Measurements from ENCODE around the gene UBE2U. TPM values are rescaled to one million over a fixed set of nuclear protein-coding genes. Genes with fewer than 3 reads are reported as not detected.
A peak's percentile ranks its signal among the peaks of the same experiment; 100 is the strongest.

The UBE2U gene
- total and polyA plus RNA-seq, 2 experiments from 2014 or later, result not detected

- Histone ChIP-seq H2AFZ (no peak overlapping the region), H3F3A (ENCODE audit: insufficient read depth) (peaks cover 4% of the 10 kb centered on the region; the same call in 1 of the 2 replicates), H3K9me2 (ENCODE audit: insufficient read depth) (no peaks in the 10 kb centered on the region), H3K79me2 (ENCODE audit: insufficient read depth) (no peaks in the 10 kb centered on the region), H3K36me3 (ENCODE audit: low read depth) (no peaks in the 10 kb centered on the region), H4K20me1 (ENCODE audit: insufficient read depth) (no peaks in the 10 kb centered on the region), H3K27ac (no peak overlapping the region), H3K4me2 (ENCODE audit: unreplicated experiment) (no peak overlapping the region), H3K4me1 (ENCODE audit: insufficient read depth) (peaks cover 19% of the 10 kb centered on the region), H3K9me3 (ENCODE audit: low read depth) (no peaks in the 10 kb centered on the region), H3K27me3 (replicated peaks; ENCODE audit: insufficient read depth) (no peaks in the 10 kb centered on the region), H3K9ac (no peak overlapping the region), H3K4me3 (no peak overlapping the region)
- DNase-seq, result peak; percentile 44
- in situ Hi-C loops (cut with MboI), result loop anchor here (10.0 to 25.0 kb wide), 3 partner anchors 465 to 628 kb away; partner anchors contain the start of gene ROR1
- TF ChIP-seq EZH2phosphoT487 (IDR thresholded peaks at IDR 0.05; ENCODE audit: insufficient read depth, low read depth) (no peak), EZH2 (IDR thresholded peaks at IDR 0.05; ENCODE audit: insufficient read depth, poor library complexity, severe bottlenecking) (no peak)
These were observed 36.8 kb downstream of the UBE2U start for GRCh38 chr1:64240206-64240605.

GRCh38 chr1:64241069-64241468 lies 37.6 kb downstream of the UBE2U start:
- H3K9me3 ChIP-seq (ENCODE audit: low read depth), result no peaks in the 10 kb centered on the region
- no peak overlapping the region for H2AFZ ChIP-seq
- no peaks in the 10 kb centered on the region for H4K20me1 ChIP-seq (ENCODE audit: insufficient read depth)
- H3K9ac ChIP-seq, result no peak overlapping the region
- no peaks in the 10 kb centered on the region for H3K36me3 ChIP-seq (ENCODE audit: low read depth)
- no peak for DNase-seq
- H3K27ac ChIP-seq, result no peak overlapping the region
- no peaks in the 10 kb centered on the region for H3K79me2 ChIP-seq (ENCODE audit: insufficient read depth)
- H3K4me1 ChIP-seq (ENCODE audit: insufficient read depth), result peaks cover 19% of the 10 kb centered on the region
- H3K4me3 ChIP-seq, result no peak overlapping the region
- no peaks in the 10 kb centered on the region for H3K27me3 ChIP-seq (replicated peaks; ENCODE audit: insufficient read depth)
- no peak overlapping the region for H3K4me2 ChIP-seq (ENCODE audit: unreplicated experiment)
- no peaks in the 10 kb centered on the region for H3K9me2 ChIP-seq (ENCODE audit: insufficient read depth)
- TF ChIP-seq EZH2phosphoT487 (IDR thresholded peaks at IDR 0.05; ENCODE audit: insufficient read depth, low read depth) (no peak), EZH2 (IDR thresholded peaks at IDR 0.05; ENCODE audit: insufficient read depth, poor library complexity, severe bottlenecking) (no peak)
- in situ Hi-C loops (cut with MboI), result loop anchor here (10.0 to 25.0 kb wide), 3 partner anchors 466 to 629 kb away; partner anchors contain the start of gene ROR1
- no peaks in the 10 kb centered on the region; the same call in 1 of the 2 replicates for H3F3A ChIP-seq (ENCODE audit: insufficient read depth)

- H3K79me2 ChIP-seq (ENCODE audit: insufficient read depth), result no peaks in the 10 kb centered on the region
- H3K36me3 ChIP-seq (ENCODE audit: low read depth), result no peaks in the 10 kb centered on the region
- no peak overlapping the region for H2AFZ ChIP-seq
- no peaks in the 10 kb centered on the region for H3K9me3 ChIP-seq (ENCODE audit: low read depth)
- H3K9me2 ChIP-seq (ENCODE audit: insufficient read depth), result no peaks in the 10 kb centered on the region
- H3K4me1 ChIP-seq (ENCODE audit: insufficient read depth), result peaks cover 19% of the 10 kb centered on the region
- H3K4me2 ChIP-seq (ENCODE audit: unreplicated experiment), result no peak overlapping the region
- H3K27ac ChIP-seq, result no peak overlapping the region
- WGBS, 2 experiments (ENCODE audit: low coverage in 1 of 2, low lambda C conversion rate in 2 of 2, missing lambda C conversion rate in 2 of 2), result 21 to 22% methylated on average over 6 of the region's 6 CpGs
- no peaks in the 10 kb centered on the region for H4K20me1 ChIP-seq (ENCODE audit: insufficient read depth)
- no peak overlapping the region for H3K9ac ChIP-seq
- in situ Hi-C loops (cut with MboI), result loop anchor here (10.0 to 25.0 kb wide), 3 partner anchors 468 to 631 kb away; partner anchors contain the start of gene ROR1
- TF ChIP-seq EZH2 (IDR thresholded peaks at IDR 0.05; ENCODE audit: insufficient read depth, poor library complexity, severe bottlenecking) (no peak), EZH2phosphoT487 (IDR thresholded peaks at IDR 0.05; ENCODE audit: insufficient read depth, low read depth) (no peak)
- no peaks in the 10 kb centered on the region; the same call in 1 of the 2 replicates for H3F3A ChIP-seq (ENCODE audit: insufficient read depth)
- no peaks in the 10 kb centered on the region for H3K27me3 ChIP-seq (replicated peaks; ENCODE audit: insufficient read depth)
- H3K4me3 ChIP-seq, result no peak overlapping the region
- DNase-seq, result peak; percentile 71
These were observed 39.7 kb downstream of the UBE2U start for GRCh38 chr1:64242895-64243756.

GRCh38 chr1:64243757-64244080 lies 40.3 kb downstream of the UBE2U start:
- Histone ChIP-seq H3K36me3 (ENCODE audit: low read depth) (no peaks in the 10 kb centered on the region), H3F3A (ENCODE audit: insufficient read depth) (no peaks in the 10 kb centered on the region; the same call in 1 of the 2 replicates), H3K27ac (no peak overlapping the region), H3K4me3 (no peak overlapping the region), H3K9me2 (ENCODE audit: insufficient read depth) (no peaks in the 10 kb centered on the region), H4K20me1 (ENCODE audit: insufficient read depth) (no peaks in the 10 kb centered on the region), H3K9me3 (ENCODE audit: low read depth) (no peaks in the 10 kb centered on the region), H3K79me2 (ENCODE audit: insufficient read depth) (no peaks in the 10 kb centered on the region), H3K4me2 (ENCODE audit: unreplicated experiment) (no peak overlapping the region), H2AFZ (no peak overlapping the region), H3K9ac (no peak overlapping the region), H3K27me3 (replicated peaks; ENCODE audit: insufficient read depth) (no peaks in the 10 kb centered on the region), H3K4me1 (ENCODE audit: insufficient read depth) (peaks cover 19% of the 10 kb centered on the region)
- TF ChIP-seq EZH2phosphoT487 (IDR thresholded peaks at IDR 0.05; ENCODE audit: insufficient read depth, low read depth) (no peak), EZH2 (IDR thresholded peaks at IDR 0.05; ENCODE audit: insufficient read depth, poor library complexity, severe bottlenecking) (no peak)
- in situ Hi-C loops (cut with MboI), result loop anchor here (10.0 to 25.0 kb wide), 3 partner anchors 469 to 631 kb away; partner anchors contain the start of gene ROR1
- WGBS, 2 experiments (ENCODE audit: low coverage in 1 of 2, low lambda C conversion rate in 2 of 2, missing lambda C conversion rate in 2 of 2), result 76 to 77% methylated on average over 4 of the region's 4 CpGs
- no peak for DNase-seq

Measured in GM23248 (cell line).